ENCODE results near the gene MTMR1.

DNA sequence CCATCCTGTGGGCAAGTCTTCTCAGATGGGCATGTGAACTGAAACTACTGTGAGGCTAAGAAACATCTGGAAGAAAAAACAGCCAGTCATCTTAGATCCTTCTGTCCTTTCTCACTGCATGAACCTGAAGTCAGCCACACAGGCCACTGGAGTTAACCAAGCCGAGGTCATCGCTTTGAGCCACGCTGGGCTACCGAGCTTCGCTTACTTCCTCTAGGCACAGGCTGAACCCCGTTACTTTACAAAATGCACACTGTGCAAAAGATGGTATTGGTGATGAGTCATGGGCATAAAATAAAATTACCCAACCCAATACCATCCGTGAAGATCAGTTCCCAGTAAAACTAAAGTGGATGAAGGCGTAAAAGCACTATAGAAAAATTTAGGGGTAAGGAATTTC lies 86.2 kb downstream of the MTMR1 start:
- TF ChIP-seq, protein P1, sequence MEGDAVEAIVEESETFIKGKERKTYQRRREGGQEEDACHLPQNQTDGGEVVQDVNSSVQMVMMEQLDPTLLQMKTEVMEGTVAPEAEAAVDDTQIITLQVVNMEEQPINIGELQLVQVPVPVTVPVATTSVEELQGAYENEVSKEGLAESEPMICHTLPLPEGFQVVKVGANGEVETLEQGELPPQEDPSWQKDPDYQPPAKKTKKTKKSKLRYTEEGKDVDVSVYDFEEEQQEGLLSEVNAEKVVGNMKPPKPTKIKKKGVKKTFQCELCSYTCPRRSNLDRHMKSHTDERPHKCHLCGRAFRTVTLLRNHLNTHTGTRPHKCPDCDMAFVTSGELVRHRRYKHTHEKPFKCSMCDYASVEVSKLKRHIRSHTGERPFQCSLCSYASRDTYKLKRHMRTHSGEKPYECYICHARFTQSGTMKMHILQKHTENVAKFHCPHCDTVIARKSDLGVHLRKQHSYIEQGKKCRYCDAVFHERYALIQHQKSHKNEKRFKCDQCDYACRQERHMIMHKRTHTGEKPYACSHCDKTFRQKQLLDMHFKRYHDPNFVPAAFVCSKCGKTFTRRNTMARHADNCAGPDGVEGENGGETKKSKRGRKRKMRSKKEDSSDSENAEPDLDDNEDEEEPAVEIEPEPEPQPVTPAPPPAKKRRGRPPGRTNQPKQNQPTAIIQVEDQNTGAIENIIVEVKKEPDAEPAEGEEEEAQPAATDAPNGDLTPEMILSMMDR (conservative IDR thresholded peaks at IDR 0.05): no peak
- no peak for TF ChIP-seq EZH2 (IDR thresholded peaks at IDR 0.05; ENCODE audit: low read depth)

Measured in PC-9 (cell line).